HepG2 (cell line): ENCODE data around the gene UXS1. TPM values are rescaled to one million over a fixed set of nuclear protein-coding genes. Genes with fewer than 3 reads are reported as not detected.

ENCODE experiments used
- ATAC-seq: fragments of 200-7000 bp; cut with Tn5 transposase; 3 replicates; pipeline ENCODE4 v1.9.1; 2020; ENCODE audit warnings: mild to moderate bottlenecking, moderate library complexity
- BruUV-seq: library from RNA; stranded (reverse); fragments of 400-500 nt; replicated peaks from 2 replicates; lab custom pipeline; 2021; lab: Mats Ljungman, UMichigan
- CTCF ChIA-PET: fragments of 300-600 bp; formaldehyde crosslinking; extraction: SDS; loops from one replicate; lab custom pipeline; 2021; ENCODE audit warnings: low total read pairs, inconsistent platforms, low intra/inter-chr PET ratio; lab: Yijun Ruan, JAX
- POLR2A ChIA-PET: fragments of 350-600 bp; sonication (Branson Sonifier 250); formaldehyde crosslinking; loops from one replicate; lab custom pipeline; 2020; ENCODE audit warnings: antibody characterized with exemption, inconsistent platforms; lab: Yijun Ruan, JAX
- DNase-seq: peaks from one replicate; pipeline ENCODE4 v3.0.0-alpha.2; 2015; ENCODE audit warnings: low spot score
- FAIRE-seq: peaks from 3 replicates; lab custom pipeline; 2011; peaks lifted over from hg19 to GRCh38; lab: Jason Lieb, UNC
- H2AFZ ChIP-seq: one replicate; pipeline ENCODE4 v1.6.1; 2011; ENCODE audit warnings: low read length, inconsistent platforms
- H3K27ac ChIP-seq: fragments of 300-600 bp; 3 replicates; pipeline ENCODE4 v1.8.0; 2011; ENCODE audit warnings: mixed run types, mild to moderate bottlenecking, mixed read lengths, low read length, inconsistent platforms; ENCODE audit not compliant: insufficient read depth; ENCODE audit errors: extremely low read length
- H3K27me3 ChIP-seq, 2 experiments: fragments of 200-600 bp in 1 of 2; 2 replicates in 1 of 2; 3 replicates in 1 of 2; pipeline versions ENCODE4 v1.6.0 to v1.8.0; 2011; ENCODE audit warnings: low read length in 2 of 2, mild to moderate bottlenecking in 2 of 2, moderate library complexity in 2 of 2, inconsistent platforms in 1 of 2; ENCODE audit not compliant: insufficient read depth in 2 of 2, control insufficient read depth in 1 of 2
- H3K36me3 ChIP-seq, 2 experiments: fragments of 200-600 bp in 1 of 2; replicated peaks in 1 of 2; 2 replicates in 1 of 2; 3 replicates in 1 of 2; pipeline versions ENCODE4 v1.5.1 to v1.8.0; 2011; ENCODE audit warnings: low read length in 2 of 2, inconsistent platforms in 1 of 2; ENCODE audit not compliant: insufficient read depth in 2 of 2, control insufficient read depth in 1 of 2
- H3K4me1 ChIP-seq: 2 replicates; pipeline ENCODE4 v1.5.1; 2012; ENCODE audit warnings: low read length, inconsistent platforms; ENCODE audit not compliant: insufficient read depth
- H3K4me2 ChIP-seq: 2 replicates; pipeline ENCODE4 v1.6.0; 2011; ENCODE audit warnings: low read depth, low read length, inconsistent platforms
- H3K4me3 ChIP-seq, 3 experiments: fragments of 200-600 bp in 1 of 3; sonication (generic), shearing (Covaris generic) in 1 of 3; replicated peaks in 1 of 3; 2 replicates each; pipeline ENCODE4 v1.5.1; 2011 to 2016; ENCODE audit warnings: low read length in 3 of 3, inconsistent platforms in 2 of 3, low read depth in 2 of 3, mild to moderate bottlenecking in 2 of 3, control low read depth in 1 of 3, mixed read lengths in 1 of 3; ENCODE audit not compliant: insufficient read depth in 1 of 3
- H3K79me2 ChIP-seq: one replicate; pipeline ENCODE4 v1.6.1; 2011; ENCODE audit warnings: low read length, inconsistent platforms; ENCODE audit not compliant: insufficient read depth
- H3K9ac ChIP-seq: 2 replicates; pipeline ENCODE4 v1.6.0; 2011; ENCODE audit warnings: mild to moderate bottlenecking, low read depth, low read length, inconsistent platforms; ENCODE audit not compliant: insufficient read depth
- H3K9me3 ChIP-seq: 2 replicates; pipeline ENCODE4 v1.5.1; 2012; ENCODE audit warnings: mild to moderate bottlenecking, low read length
- H4K20me1 ChIP-seq: 2 replicates; pipeline ENCODE4 v1.6.0; 2011; ENCODE audit warnings: inconsistent platforms, mild to moderate bottlenecking, low read length, moderate library complexity; ENCODE audit not compliant: insufficient read depth
- FOSL2 ChIP-seq: sonication (generic); formaldehyde crosslinking; IDR thresholded peaks from 2 replicates; pipeline ENCODE4 v1.4.0; 2020; ENCODE audit warnings: missing genetic modification reagents
- FOXK2 ChIP-seq: fragments of 450-650 bp; IDR thresholded peaks from 2 replicates; pipeline ENCODE4 v1.6.1; 2016
- HNRNPLL ChIP-seq: fragments of 200-400 bp; formaldehyde crosslinking; IDR thresholded peaks from 2 replicates; pipeline ENCODE4 v1.6.1; 2017; ENCODE audit warnings: mild to moderate bottlenecking, low read depth, low read length; ENCODE audit not compliant: poor library complexity, severe bottlenecking
- WGBS: methylation state at CpG from one replicate; pipeline ENCODE4 v1.1.6; 2017; ENCODE audit warnings: low lambda C conversion rate; 5-methylcytosine and 5-hydroxymethylcytosine counted together
- in situ Hi-C: cut with HindIII; loops from 2 replicates; pipeline ENCODE4 v1.10.0; 2017; ENCODE audit warnings: low pct_unique_long_range_greater_than_20kb; ENCODE audit not compliant: extremely low pct_ligation_motif_present
- intact Hi-C: fragments of 100-400 bp; cut with micrococcal nuclease; formaldehyde crosslinking; loops from one replicate; pipeline ENCODE4 v1.10.0; 2022; ENCODE audit not compliant: unreplicated experiment
- polyA plus RNA-seq, 8 experiments: library from polyadenylated mRNA; depleted of rRNA in 3 of 8; stranded (reverse) in 7 of 8; unstranded in 1 of 8; fragments of >200 nt; fragmentation: Illumina TruSeq in 4 of 8; extraction: Trizol in 4 of 8; gene quantifications; 2 replicates each; pipeline versions ENCODE4 v1.2.1 to v1.2.3, GENCODE V29; 2011 to 2016; ENCODE audit warnings: low read depth in 4 of 8, missing spikeins in 1 of 8, mixed read lengths in 1 of 8; ENCODE audit not compliant: insufficient read depth in 1 of 8
- total RNA-seq, 5 experiments: library from RNA; depleted of rRNA; stranded (reverse); fragments of >200 nt; fragmentation: Illumina TruSeq; extraction: Trizol; gene quantifications; 2 replicates each; pipeline ENCODE4 v1.2.3, GENCODE V29; 2016; ENCODE audit warnings: low read depth in 1 of 5
- TF ChIP-seq, protein P1 (sequence below): sonication (generic); formaldehyde crosslinking; IDR thresholded peaks from 2 replicates; pipeline ENCODE4 v1.4.0; 2020; ENCODE audit warnings: missing genetic modification reagents
- TF ChIP-seq, protein P2 (sequence below): sonication (generic); formaldehyde crosslinking; IDR thresholded peaks from 2 replicates; pipeline ENCODE4 v1.4.0; 2020; ENCODE audit warnings: missing genetic modification reagents
- TF ChIP-seq, protein P3 (sequence below): sonication (generic); formaldehyde crosslinking; IDR thresholded peaks from 2 replicates; pipeline ENCODE4 v1.5.1; 2020; ENCODE audit warnings: mild to moderate bottlenecking, missing genetic modification reagents, moderate library complexity

The UXS1 gene
- total and polyA plus RNA-seq, 2 of the 13 experiments (the other 11 are each of a cell fraction or from before 2014, with no cell fraction given), result 53.3 to 110 TPM

DNA sequence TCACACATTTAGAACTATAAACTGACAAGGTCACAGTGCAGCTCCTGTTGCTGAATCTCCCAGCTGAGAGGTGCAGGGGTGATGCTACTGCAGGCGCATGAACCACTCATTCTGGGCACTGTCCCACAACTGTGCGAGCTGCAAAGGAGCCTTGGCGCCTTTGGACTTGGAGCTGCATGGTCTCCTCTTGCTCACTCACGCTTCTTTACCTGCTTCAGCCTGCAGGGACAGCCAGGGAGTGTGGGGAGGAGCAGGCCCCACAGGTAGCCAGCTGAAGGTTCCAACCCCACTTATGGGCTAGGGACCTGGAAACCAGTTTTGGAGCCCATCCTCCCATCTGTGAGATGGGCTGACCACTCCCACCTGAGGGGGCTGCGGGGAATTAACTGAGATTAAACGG is 75.0 kb downstream of the UXS1 start:
- Histone ChIP-seq H3K27me3 (no peaks in the 10 kb centered on the region), H3K27ac (no peak overlapping the region), H3K9me3 (no peaks in the 10 kb centered on the region), H3K4me3 (no peak overlapping the region), H3K79me2 (no peaks in the 10 kb centered on the region), H3K4me2 (no peak overlapping the region), H3K36me3 (peaks cover 21 to 63% of the 10 kb centered on the region in 2 experiments), H3K9ac (no peak overlapping the region), H2AFZ (no peak overlapping the region), H3K4me1 (peaks cover 36% of the 10 kb centered on the region), H4K20me1 (no peaks in the 10 kb centered on the region)
- in situ Hi-C loops (no loop called here), intact Hi-C loops (no loop called here)
- FAIRE-seq (no peak), DNase-seq (no peak), ATAC-seq (no peak)
- ChIA-PET CTCF (no interaction called here), POLR2A (no interaction called here)
- TF ChIP-seq FOXK2, result no peak
- TF ChIP-seq, protein P1, sequence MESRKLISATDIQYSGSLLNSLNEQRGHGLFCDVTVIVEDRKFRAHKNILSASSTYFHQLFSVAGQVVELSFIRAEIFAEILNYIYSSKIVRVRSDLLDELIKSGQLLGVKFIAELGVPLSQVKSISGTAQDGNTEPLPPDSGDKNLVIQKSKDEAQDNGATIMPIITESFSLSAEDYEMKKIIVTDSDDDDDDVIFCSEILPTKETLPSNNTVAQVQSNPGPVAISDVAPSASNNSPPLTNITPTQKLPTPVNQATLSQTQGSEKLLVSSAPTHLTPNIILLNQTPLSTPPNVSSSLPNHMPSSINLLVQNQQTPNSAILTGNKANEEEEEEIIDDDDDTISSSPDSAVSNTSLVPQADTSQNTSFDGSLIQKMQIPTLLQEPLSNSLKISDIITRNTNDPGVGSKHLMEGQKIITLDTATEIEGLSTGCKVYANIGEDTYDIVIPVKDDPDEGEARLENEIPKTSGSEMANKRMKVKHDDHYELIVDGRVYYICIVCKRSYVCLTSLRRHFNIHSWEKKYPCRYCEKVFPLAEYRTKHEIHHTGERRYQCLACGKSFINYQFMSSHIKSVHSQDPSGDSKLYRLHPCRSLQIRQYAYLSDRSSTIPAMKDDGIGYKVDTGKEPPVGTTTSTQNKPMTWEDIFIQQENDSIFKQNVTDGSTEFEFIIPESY (CRISPR knock-in tag), result peak; percentile 54
- BruUV-seq, result no TSS peak
- WGBS, result 93% methylated on average over 6 of the region's 6 CpGs

DNA sequence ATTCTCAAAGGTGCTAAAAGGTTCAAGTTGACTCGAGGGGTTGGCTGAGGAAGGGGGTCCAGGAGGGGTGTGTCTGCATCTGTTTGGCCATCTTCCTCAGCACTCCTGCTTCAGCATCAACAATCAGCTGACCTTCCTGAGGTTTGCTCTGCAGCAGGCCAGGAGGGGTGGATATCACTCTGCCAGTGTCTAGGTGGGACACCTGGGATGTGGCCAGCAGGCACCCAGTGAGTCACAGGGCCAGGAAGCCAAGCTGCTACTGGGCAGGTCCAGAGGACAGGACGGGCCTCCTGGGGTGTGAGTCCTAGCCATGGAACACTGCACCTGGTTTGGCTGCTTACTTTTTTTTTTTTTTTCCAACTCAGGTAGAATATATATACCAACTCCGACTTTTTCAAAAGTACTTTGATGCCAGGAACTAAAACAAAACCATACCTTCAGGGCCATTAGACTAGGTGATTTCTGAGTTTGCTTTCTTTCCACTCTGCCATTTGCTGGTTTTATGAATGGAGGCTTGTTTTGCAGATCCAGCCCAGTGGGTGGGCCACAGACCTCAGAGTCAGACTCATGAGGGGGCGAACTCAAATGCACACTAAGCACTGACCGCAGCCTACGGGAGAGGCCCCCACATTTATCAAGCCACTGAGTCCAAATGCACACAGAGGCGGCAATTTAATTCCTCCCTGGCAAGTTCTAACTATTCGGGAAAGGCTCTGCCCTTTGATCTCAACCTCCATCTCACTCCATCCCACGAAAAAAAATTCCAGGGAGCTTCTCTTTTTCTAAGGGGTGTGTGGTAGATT is 76.0 kb downstream of the UXS1 start:
- no peak for TF ChIP-seq HNRNPLL
- TF ChIP-seq, protein P2, sequence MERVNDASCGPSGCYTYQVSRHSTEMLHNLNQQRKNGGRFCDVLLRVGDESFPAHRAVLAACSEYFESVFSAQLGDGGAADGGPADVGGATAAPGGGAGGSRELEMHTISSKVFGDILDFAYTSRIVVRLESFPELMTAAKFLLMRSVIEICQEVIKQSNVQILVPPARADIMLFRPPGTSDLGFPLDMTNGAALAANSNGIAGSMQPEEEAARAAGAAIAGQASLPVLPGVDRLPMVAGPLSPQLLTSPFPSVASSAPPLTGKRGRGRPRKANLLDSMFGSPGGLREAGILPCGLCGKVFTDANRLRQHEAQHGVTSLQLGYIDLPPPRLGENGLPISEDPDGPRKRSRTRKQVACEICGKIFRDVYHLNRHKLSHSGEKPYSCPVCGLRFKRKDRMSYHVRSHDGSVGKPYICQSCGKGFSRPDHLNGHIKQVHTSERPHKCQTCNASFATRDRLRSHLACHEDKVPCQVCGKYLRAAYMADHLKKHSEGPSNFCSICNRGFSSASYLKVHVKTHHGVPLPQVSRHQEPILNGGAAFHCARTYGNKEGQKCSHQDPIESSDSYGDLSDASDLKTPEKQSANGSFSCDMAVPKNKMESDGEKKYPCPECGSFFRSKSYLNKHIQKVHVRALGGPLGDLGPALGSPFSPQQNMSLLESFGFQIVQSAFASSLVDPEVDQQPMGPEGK (CRISPR knock-in tag), result no peak
- peak; percentile 29; the same call in 1 of the 2 replicates for TF ChIP-seq FOSL2 (CRISPR knock-in tag)
- TF ChIP-seq, protein P3, sequence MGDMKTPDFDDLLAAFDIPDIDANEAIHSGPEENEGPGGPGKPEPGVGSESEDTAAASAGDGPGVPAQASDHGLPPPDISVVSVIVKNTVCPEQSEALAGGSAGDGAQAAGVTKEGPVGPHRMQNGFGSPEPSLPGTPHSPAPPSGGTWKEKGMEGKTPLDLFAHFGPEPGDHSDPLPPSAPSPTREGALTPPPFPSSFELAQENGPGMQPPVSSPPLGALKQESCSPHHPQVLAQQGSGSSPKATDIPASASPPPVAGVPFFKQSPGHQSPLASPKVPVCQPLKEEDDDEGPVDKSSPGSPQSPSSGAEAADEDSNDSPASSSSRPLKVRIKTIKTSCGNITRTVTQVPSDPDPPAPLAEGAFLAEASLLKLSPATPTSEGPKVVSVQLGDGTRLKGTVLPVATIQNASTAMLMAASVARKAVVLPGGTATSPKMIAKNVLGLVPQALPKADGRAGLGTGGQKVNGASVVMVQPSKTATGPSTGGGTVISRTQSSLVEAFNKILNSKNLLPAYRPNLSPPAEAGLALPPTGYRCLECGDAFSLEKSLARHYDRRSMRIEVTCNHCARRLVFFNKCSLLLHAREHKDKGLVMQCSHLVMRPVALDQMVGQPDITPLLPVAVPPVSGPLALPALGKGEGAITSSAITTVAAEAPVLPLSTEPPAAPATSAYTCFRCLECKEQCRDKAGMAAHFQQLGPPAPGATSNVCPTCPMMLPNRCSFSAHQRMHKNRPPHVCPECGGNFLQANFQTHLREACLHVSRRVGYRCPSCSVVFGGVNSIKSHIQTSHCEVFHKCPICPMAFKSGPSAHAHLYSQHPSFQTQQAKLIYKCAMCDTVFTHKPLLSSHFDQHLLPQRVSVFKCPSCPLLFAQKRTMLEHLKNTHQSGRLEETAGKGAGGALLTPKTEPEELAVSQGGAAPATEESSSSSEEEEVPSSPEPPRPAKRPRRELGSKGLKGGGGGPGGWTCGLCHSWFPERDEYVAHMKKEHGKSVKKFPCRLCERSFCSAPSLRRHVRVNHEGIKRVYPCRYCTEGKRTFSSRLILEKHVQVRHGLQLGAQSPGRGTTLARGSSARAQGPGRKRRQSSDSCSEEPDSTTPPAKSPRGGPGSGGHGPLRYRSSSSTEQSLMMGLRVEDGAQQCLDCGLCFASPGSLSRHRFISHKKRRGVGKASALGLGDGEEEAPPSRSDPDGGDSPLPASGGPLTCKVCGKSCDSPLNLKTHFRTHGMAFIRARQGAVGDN, result 0 out of 2 replicates have a peak, but pooled peaks have one; percentile 19
- TF ChIP-seq, all 625 proteins: peak for 2
- ATAC-seq (no peak), FAIRE-seq (no peak), DNase-seq (no peak)
- H3K79me2 ChIP-seq, result no peaks in the 10 kb centered on the region
- BruUV-seq, result no TSS peak
- peaks cover 19 to 60% of the 10 kb centered on the region in 2 experiments for H3K36me3 ChIP-seq
- no peaks in the 10 kb centered on the region for H3K27me3 ChIP-seq
- no peak overlapping the region for H3K27ac ChIP-seq
- no peak overlapping the region for H3K4me2 ChIP-seq
- no peak overlapping the region for H2AFZ ChIP-seq
- H3K9ac ChIP-seq, result no peak overlapping the region
- POLR2A ChIA-PET, result no interaction called here
- H3K9me3 ChIP-seq, result no peaks in the 10 kb centered on the region
- intact Hi-C loops, result no loop called here
- 91% methylated on average over 9 of the region's 9 CpGs for WGBS
- no peaks in the 10 kb centered on the region for H4K20me1 ChIP-seq
- H3K4me1 ChIP-seq, result peaks cover 38% of the 10 kb centered on the region
- no peak overlapping the region for H3K4me3 ChIP-seq
- CTCF ChIA-PET, result no interaction called here
- in situ Hi-C loops, result no loop called here
